GM21381 (cell line): Measurements from ENCODE around the gene SMIM15.

ENCODE experiments used
- ATAC-seq: cut with Tn5 transposase; IDR thresholded peaks from one replicate; pipeline ENCODE4 v1.9.1; 2021; ENCODE audit warnings: mild to moderate bottlenecking, moderate library complexity; ENCODE audit not compliant: unreplicated experiment

The SMIM15 gene

GRCh38 chr5:61160497-61160896 lies 1.8 kb downstream of the SMIM15 start:
- ATAC-seq: no peak

DNA sequence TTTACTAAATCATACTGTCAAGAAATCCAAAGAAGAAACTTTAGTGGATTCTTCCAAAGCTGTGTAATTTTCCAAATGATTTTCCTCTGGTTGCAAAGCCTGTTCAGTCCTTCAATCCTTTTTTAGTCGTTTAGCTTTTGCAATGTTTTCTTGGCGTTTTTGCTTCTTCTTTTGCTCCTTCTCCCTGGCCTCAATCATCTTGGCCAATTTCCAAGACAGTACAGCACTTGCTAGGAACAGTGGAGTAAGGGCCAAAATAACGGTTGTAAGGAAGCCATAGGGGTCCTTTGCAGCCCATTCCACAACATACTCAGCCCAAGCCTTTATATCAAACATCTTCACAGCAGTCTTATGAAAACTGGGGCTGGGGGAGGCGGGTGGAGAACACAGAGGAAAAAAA lies 2.4 kb downstream of the SMIM15 start:
- no peak for ATAC-seq

DNA sequence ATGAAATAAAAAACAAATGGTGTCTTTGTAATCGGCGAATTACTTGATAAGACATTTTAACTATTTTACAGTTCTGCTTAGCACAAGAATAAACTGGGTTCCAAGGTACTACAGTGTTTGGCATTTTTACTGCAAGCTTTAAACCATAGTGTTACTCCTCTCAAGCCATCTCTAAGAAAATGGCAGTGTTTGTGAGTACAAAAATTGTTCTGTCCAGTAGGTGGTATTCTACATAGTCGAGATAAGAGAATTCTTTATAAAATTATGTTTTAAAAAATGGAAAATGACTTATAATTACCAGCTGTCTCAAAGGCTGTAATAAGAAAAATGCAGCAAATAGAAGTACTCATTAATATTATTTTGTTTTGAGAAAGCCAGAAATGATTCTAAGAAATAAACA lies 3.2 kb downstream of the SMIM15 start:
- no peak for ATAC-seq

DNA sequence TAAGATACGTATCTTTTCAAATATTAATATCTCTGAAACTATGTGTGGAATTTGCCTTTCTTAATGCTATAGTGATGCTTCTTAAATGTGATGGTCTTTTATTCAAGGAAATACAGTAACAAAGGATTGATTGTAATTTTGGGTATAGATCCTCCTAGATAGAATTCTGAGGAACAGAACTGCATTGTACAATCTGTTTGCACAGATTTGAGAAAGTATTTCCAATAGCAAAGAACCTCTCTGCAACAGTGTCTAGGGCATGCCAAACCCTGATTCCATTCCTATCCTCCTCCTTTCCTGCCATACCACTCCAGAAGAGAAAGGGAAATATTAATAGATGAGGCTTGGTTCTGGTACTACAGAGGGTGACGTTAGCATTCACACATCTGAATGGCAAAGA lies 10.4 kb downstream of the SMIM15 start:
- ATAC-seq: no peak

- no peak for ATAC-seq
Measured at GRCh38 chr5:61148515-61148914, 13.8 kb downstream of the SMIM15 start.

DNA sequence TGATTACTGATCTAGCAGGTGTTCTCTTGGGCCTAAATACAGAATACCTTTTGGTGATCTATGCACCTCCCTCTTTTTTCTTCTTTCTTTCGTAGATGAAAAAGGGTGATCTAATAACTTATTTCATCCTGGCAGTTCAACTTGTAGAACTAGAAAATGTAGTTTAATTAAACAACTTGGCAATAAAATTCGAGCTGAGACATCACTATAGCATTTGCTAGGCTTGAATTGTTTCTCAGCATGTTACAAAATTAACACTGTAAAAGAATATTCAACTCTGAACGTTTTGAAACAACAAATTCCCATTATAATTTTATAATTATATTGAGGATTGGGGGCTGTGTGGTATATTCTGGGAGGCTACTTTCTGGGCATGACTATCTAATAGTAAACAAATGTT lies 19.5 kb downstream of the SMIM15 start:
- no peak for ATAC-seq

DNA sequence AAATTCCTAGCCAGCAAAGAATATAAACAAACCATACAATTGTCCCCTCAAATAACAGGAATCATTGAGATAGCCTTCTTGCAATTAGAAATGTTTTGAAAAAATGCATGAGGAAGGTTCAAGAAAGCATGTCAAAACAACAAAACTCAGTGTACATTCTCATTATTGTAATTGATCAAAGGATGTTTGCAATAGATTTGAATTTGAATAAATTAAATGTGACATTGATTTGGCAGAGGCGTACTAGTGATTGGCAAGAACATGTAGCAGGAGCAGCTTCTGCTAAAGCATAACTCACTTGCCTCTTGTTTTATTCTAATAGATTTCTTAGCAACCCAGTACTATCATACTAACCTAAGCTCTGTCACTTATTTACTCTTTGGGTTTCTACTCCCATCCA lies 19.9 kb downstream of the SMIM15 start:
- no peak for ATAC-seq

GRCh38 chr5:61141801-61142200 lies 20.5 kb downstream of the SMIM15 start:
- no peak for ATAC-seq

GRCh38 chr5:61139931-61140330 lies 22.3 kb downstream of the SMIM15 start:
- no peak for ATAC-seq

DNA sequence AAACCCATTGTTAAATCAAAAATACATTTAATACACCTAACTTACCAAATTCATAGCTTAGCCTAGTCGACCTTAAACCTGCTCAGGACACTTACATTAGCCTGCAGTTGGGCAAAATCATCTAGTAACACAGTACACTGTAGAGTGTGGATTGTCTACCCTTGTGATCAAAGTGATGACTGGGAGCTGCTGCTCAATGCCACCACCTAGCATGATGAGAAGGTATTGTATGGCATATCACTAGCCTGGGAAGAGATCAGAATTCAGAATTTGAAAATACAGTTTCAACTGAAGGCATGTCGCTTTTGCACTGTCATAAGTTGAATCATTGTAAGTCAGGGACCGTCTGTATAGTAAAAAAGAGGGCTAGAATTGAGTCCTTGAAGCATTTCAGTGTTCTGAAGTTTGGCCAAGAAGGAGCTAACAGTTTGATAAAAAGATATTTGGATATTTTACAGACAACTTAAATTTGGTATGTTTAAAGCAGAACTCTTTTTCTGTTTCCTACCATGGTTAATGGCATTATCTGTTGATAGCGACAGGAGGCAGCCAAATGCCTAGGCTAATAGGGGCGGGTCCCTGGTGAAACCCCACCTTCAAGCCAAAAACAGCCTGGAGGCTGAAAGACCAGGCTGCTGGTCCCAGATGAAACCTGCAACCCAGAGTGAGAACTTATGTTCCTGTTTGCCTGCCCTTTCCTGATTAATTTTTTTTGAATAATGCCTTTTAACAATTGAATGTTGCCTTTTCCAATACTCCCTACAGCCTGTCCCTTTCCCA lies 23.0 kb downstream of the SMIM15 start:
- no peak for ATAC-seq

GRCh38 chr5:61137835-61138234 lies 24.4 kb downstream of the SMIM15 start:
- no peak for ATAC-seq

DNA sequence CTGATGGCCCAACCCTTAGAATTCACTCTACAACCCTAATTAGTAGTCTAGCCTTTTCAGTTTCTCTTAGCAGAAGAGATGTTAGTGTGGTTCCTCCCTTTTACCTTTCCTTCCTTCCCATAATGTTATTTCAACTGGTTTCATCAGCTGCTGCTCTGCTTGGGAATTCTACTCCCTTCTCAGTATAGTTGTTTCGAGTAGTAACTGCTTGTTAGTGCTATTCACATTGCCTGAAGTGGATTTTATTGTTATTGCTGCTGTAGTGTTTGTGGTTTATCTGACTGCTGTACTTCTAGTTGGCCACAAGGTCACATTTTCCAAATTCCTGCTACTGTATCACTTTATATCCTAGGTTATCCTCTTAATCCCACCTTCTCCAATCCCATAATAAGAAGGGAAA lies 29.7 kb downstream of the SMIM15 start:
- ATAC-seq: no peak

- no peak for ATAC-seq
Measured at GRCh38 chr5:61130289-61130688, 32.0 kb downstream of the SMIM15 start.

- no peak for ATAC-seq
Measured at GRCh38 chr5:61123145-61123544, 39.1 kb downstream of the SMIM15 start.

GRCh38 chr5:61120534-61120933 lies 41.7 kb downstream of the SMIM15 start:
- no peak for ATAC-seq

DNA sequence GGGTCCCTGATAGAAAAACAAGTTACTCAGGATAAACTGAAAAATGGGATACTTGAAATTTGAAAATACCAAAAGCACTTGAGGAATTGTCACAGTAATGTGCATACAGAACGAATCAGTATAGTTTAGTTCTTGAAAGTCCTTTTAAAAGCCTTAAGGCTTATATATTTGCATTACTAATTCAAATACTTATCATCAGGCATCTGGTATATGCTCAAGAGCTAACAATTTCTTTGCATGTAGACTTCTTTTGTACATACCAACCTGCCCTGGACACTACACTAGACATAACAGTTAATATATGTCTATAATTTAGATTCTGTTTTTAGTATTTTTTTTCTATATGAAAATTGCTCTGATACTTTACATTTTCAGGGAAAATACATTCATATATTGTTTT lies 43.2 kb downstream of the SMIM15 start:
- ATAC-seq: no peak

- no peak for ATAC-seq
Measured at GRCh38 chr5:61115968-61116367, 46.3 kb downstream of the SMIM15 start.

GRCh38 chr5:61114441-61114840 lies 47.8 kb downstream of the SMIM15 start:
- no peak for ATAC-seq
